ENCODE results near the gene ARHGAP23. TPM values are rescaled to one million over a fixed set of nuclear protein-coding genes. Genes with fewer than 3 reads are reported as not detected.
"Not testable (repeated sequence)": the region's sequence is repeated elsewhere in the genome, so short reads cannot be mapped to it uniquely, and the experiment has no call there.

Gene ARHGAP23
- polyA plus RNA-seq, 3 donors, result 0.03 to 0.21 (median 0.09) TPM

DNA sequence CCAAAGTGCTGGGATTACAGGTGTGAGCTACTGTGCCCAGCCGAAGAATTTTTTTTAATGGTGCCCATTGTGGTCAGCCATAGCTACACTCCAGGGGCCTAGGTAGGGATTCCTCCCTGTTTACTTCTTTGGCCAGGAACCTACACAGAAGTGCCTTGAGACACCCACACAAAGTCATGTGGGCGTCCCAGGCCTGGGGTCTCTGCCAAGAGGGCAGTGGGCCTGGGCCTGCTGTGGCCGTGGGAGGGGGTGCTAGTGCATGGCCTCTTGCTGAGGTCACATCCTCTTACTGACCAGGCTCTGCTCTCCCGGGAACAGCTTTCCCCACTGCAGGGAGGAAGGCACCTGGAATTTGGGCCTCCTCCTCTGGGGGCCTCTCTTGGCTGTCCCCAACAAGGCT lies 50.4 kb downstream of the ARHGAP23 start:
- WGBS (ENCODE audit: insufficient coverage), result 92% methylated on average over 3 of the region's 4 CpGs
- H2AFZ ChIP-seq (ENCODE audit: insufficient read depth, low read depth, low read length, poor library complexity, severe bottlenecking); H3K4me3 Mint-ChIP-seq; H3K9me3 ChIP-seq (replicated peaks in 1 of 2; ENCODE audit: control insufficient read depth in 1 of 2, insufficient read depth in 1 of 2, low read length in 2 of 2); H3K27ac ChIP-seq (ENCODE audit: low read depth in 1 of 2, low read length in 2 of 2); DNase-seq; H3K27ac Mint-ChIP-seq; H3K4me1 ChIP-seq (ENCODE audit: control insufficient read depth in 1 of 2, insufficient read depth in 2 of 2, low read length in 2 of 2); H3K9me3 Mint-ChIP-seq; H3K36me3 Mint-ChIP-seq; H3K79me2 ChIP-seq (ENCODE audit: insufficient read depth, low read length); intact Hi-C loops (cut with micrococcal nuclease); H3K4me1 Mint-ChIP-seq; H4K20me1 ChIP-seq (ENCODE audit: insufficient read depth, low read length); H3K4me3 ChIP-seq (replicated peaks in 1 of 3; ENCODE audit: low read depth in 2 of 3, low read length in 3 of 3); H3K4me2 ChIP-seq (replicated peaks; ENCODE audit: extremely low read depth, low read length, poor library complexity, severe bottlenecking); H3K9ac ChIP-seq (ENCODE audit: insufficient read depth, low read length, poor library complexity, severe bottlenecking); H3K27me3 Mint-ChIP-seq (ENCODE audit: low read depth in 3 of 3); H3K27me3 ChIP-seq (ENCODE audit: control insufficient read depth in 2 of 2, insufficient read depth in 2 of 2, low read length in 2 of 2); H3K36me3 ChIP-seq (replicated peaks in 1 of 2; ENCODE audit: control insufficient read depth in 1 of 2, insufficient read depth in 2 of 2, low read length in 2 of 2): not testable (repeated sequence)

DNA sequence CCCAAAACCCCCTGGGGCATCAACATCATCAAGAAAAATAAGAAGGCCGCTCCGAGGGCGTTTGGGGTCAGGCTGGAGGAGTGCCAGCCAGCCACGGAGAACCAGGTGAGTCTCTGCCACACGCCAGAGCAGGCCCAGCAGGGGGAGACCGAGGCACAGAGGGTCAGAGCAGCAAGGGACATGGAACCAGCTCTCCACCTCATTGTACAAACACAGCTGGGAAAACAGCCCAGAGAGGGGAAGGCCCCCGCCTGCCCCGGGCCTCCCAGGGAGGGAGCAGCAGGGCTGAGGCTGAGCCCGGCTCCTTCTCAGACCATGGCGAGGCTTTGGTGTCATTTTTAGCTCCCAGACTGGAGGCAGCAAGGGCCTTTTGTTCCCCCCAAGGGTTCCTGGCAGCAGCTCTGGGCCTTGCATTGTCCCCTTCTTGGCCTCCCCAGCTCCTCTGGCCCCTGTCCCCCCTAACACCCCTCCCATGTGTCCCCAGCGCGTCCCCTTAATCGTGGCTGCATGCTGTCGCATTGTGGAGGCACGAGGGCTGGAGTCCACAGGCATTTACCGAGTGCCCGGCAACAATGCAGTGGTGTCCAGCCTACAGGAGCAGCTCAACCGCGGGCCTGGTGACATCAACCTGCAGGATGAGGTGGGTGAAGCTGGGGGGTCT lies 53.9 kb downstream of the ARHGAP23 start:
- H3K4me2 ChIP-seq (replicated peaks; ENCODE audit: extremely low read depth, low read length, poor library complexity, severe bottlenecking); H3K9me3 ChIP-seq (replicated peaks in 1 of 2; ENCODE audit: control insufficient read depth in 1 of 2, insufficient read depth in 1 of 2, low read length in 2 of 2); H3K27ac ChIP-seq (ENCODE audit: low read depth in 1 of 2, low read length in 2 of 2); H3K4me3 Mint-ChIP-seq; H3K36me3 ChIP-seq (replicated peaks in 1 of 2; ENCODE audit: control insufficient read depth in 1 of 2, insufficient read depth in 2 of 2, low read length in 2 of 2); H2AFZ ChIP-seq (ENCODE audit: insufficient read depth, low read depth, low read length, poor library complexity, severe bottlenecking); H3K4me1 Mint-ChIP-seq; H4K20me1 ChIP-seq (ENCODE audit: insufficient read depth, low read length); DNase-seq; H3K79me2 ChIP-seq (ENCODE audit: insufficient read depth, low read length); H3K27ac Mint-ChIP-seq; H3K9ac ChIP-seq (ENCODE audit: insufficient read depth, low read length, poor library complexity, severe bottlenecking); H3K4me1 ChIP-seq (ENCODE audit: control insufficient read depth in 1 of 2, insufficient read depth in 2 of 2, low read length in 2 of 2); H3K27me3 Mint-ChIP-seq (ENCODE audit: low read depth in 3 of 3); H3K4me3 ChIP-seq (replicated peaks in 1 of 3; ENCODE audit: low read depth in 2 of 3, low read length in 3 of 3); H3K27me3 ChIP-seq (ENCODE audit: control insufficient read depth in 2 of 2, insufficient read depth in 2 of 2, low read length in 2 of 2); H3K9me3 Mint-ChIP-seq: not testable (repeated sequence)
- H3K36me3 Mint-ChIP-seq, result peaks cover 4 to 13% of the 10 kb centered on the region in 2 donors
- intact Hi-C loops (cut with micrococcal nuclease), result loop anchor here (5.0 to 10.0 kb wide), 2 partner anchors 55 to 57 kb away; partner anchors contain the start of gene ARHGAP23 (in 2 of the 2)
- WGBS (ENCODE audit: insufficient coverage), result 88% methylated on average over 7 of the region's 19 CpGs

DNA sequence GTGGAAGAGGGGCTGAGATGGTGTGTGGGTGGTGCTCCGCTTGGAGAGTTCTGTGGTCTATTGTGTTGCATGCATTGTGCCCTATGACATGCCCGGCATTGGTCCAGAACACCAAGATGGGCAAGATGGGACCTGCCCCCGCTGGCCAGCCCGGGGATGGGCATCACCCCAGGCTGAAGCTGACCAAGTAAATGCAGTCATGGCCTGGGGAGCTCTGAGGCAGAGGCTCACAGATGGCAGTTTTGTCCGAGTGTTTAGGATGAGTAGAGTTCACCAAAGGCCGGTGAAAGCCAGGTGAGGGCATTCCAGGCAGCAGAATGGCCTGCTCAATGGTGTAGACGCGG lies 54.4 kb downstream of the ARHGAP23 start:
- H2AFZ ChIP-seq (ENCODE audit: insufficient read depth, low read depth, low read length, poor library complexity, severe bottlenecking); H3K4me1 ChIP-seq (ENCODE audit: control insufficient read depth in 1 of 2, insufficient read depth in 2 of 2, low read length in 2 of 2); H3K27me3 ChIP-seq (ENCODE audit: control insufficient read depth in 2 of 2, insufficient read depth in 2 of 2, low read length in 2 of 2); H4K20me1 ChIP-seq (ENCODE audit: insufficient read depth, low read length); H3K27ac Mint-ChIP-seq; H3K36me3 ChIP-seq (replicated peaks in 1 of 2; ENCODE audit: control insufficient read depth in 1 of 2, insufficient read depth in 2 of 2, low read length in 2 of 2); H3K4me3 Mint-ChIP-seq; H3K79me2 ChIP-seq (ENCODE audit: insufficient read depth, low read length); DNase-seq; H3K4me3 ChIP-seq (replicated peaks in 1 of 3; ENCODE audit: low read depth in 2 of 3, low read length in 3 of 3); H3K9ac ChIP-seq (ENCODE audit: insufficient read depth, low read length, poor library complexity, severe bottlenecking); H3K9me3 ChIP-seq (replicated peaks in 1 of 2; ENCODE audit: control insufficient read depth in 1 of 2, insufficient read depth in 1 of 2, low read length in 2 of 2); H3K27me3 Mint-ChIP-seq (ENCODE audit: low read depth in 3 of 3); H3K4me1 Mint-ChIP-seq; H3K9me3 Mint-ChIP-seq; H3K27ac ChIP-seq (ENCODE audit: low read depth in 1 of 2, low read length in 2 of 2); H3K4me2 ChIP-seq (replicated peaks; ENCODE audit: extremely low read depth, low read length, poor library complexity, severe bottlenecking): not testable (repeated sequence)
- WGBS (ENCODE audit: insufficient coverage), result 100% methylated on average over 5 of the region's 8 CpGs
- H3K36me3 Mint-ChIP-seq, result peaks cover 4 to 13% of the 10 kb centered on the region in 2 donors
- intact Hi-C loops (cut with micrococcal nuclease), result loop anchor here (5.0 to 10.0 kb wide), 2 partner anchors 55 to 58 kb away; partner anchors contain the start of gene ARHGAP23 (in 2 of the 2)
